ENCODE measurements around the gene AP3S2.

Gene AP3S2

DNA sequence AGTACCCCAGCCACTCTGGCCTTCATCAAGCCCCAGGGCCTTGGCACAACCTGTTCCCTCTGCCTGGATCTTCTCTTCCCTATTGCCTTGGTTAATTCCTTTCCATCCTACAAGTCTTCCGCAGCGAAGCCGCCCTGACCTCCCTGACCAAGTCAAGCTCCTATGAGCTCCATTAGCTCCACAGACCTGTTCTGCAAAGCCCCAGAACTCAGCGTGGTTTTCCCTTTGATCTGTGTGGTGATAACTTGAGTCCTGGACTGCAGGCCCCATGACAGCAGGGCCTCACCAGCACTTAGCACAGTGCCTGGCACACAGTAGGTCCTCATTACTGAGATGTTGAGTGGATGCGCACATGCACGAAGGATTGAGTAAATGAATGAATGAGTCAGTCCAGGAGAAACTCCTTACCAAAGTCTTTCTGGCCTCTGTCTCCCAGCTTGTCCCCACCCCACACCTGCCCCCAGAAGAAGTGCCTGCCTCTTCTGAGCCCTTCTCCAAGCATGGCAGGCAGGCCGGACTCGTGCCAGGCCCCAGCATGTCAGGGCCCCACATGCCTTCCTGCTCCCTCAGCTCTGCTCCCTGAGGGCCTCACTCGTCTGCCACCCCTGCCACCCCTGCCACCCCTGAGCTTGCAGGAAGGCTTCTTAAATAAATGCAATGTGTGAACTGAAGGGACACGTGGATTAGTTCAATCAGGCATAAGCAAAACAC lies 85.5 kb downstream of the AP3S2 start:
- no peaks in the 10 kb centered on the region for H3K9me3 ChIP-seq (ENCODE audit: insufficient read depth, low read length, severe bottlenecking)
- H3K79me2 ChIP-seq (ENCODE audit: insufficient read depth, low read length) = no peaks in the 10 kb centered on the region
- no peak overlapping the region for H3K27ac ChIP-seq (ENCODE audit: low read length)
- H3K36me3 ChIP-seq (ENCODE audit: insufficient read depth, low read length) = no peaks in the 10 kb centered on the region
- no peak for TF ChIP-seq CTCF (IDR thresholded peaks at IDR 0.05; ENCODE audit: borderline replicate concordance, extremely low read depth, low read length, poor library complexity, severe bottlenecking)
- no peaks in the 10 kb centered on the region for H3K4me1 ChIP-seq (ENCODE audit: insufficient read depth, low read length)
- H3K4me2 ChIP-seq (ENCODE audit: insufficient read depth, low read length) = no peak overlapping the region
- H4K20me1 ChIP-seq (ENCODE audit: insufficient read depth, low read length) = no peaks in the 10 kb centered on the region
- no peak overlapping the region for H2AFZ ChIP-seq (ENCODE audit: low read depth, low read length)
- no peak for DNase-seq
- no peaks in the 10 kb centered on the region for H3K27me3 ChIP-seq (ENCODE audit: insufficient read depth, low read length, poor library complexity)
- no peak for ATAC-seq (ENCODE audit: insufficient read depth, low read depth)
- no peak overlapping the region for H3K4me3 ChIP-seq (ENCODE audit: low read depth in 1 of 2, low read length in 2 of 2)
- no peak overlapping the region for H3K9ac ChIP-seq (ENCODE audit: low read depth, low read length)

- no peaks in the 10 kb centered on the region for H4K20me1 ChIP-seq (ENCODE audit: insufficient read depth, low read length)
- no peak overlapping the region for H3K9ac ChIP-seq (ENCODE audit: low read depth, low read length)
- H3K79me2 ChIP-seq (ENCODE audit: insufficient read depth, low read length) = no peaks in the 10 kb centered on the region
- no peak overlapping the region for H3K27ac ChIP-seq (ENCODE audit: low read length)
- no peak overlapping the region for H2AFZ ChIP-seq (ENCODE audit: low read depth, low read length)
- no peak overlapping the region for H3K4me2 ChIP-seq (ENCODE audit: insufficient read depth, low read length)
- H3K9me3 ChIP-seq (ENCODE audit: insufficient read depth, low read length, severe bottlenecking) = no peaks in the 10 kb centered on the region
- H3K4me3 ChIP-seq (ENCODE audit: low read depth in 1 of 2, low read length in 2 of 2) = no peak overlapping the region
- DNase-seq (no peak), ATAC-seq (ENCODE audit: insufficient read depth, low read depth) (no peak)
- no peak for TF ChIP-seq EZH2 (IDR thresholded peaks at IDR 0.05; ENCODE audit: borderline replicate concordance, low read depth, low read length, severe bottlenecking)
- TF ChIP-seq CTCF (IDR thresholded peaks at IDR 0.05; ENCODE audit: borderline replicate concordance, extremely low read depth, low read length, poor library complexity, severe bottlenecking) = no peak
- H3K36me3 ChIP-seq (ENCODE audit: insufficient read depth, low read length) = no peaks in the 10 kb centered on the region
- H3K27me3 ChIP-seq (ENCODE audit: insufficient read depth, low read length, poor library complexity) = no peaks in the 10 kb centered on the region
- H3K4me1 ChIP-seq (ENCODE audit: insufficient read depth, low read length) = no peaks in the 10 kb centered on the region
These were observed 86.1 kb downstream of the AP3S2 start for GRCh38 chr15:89807689-89808088.

- no peak overlapping the region for H3K27ac ChIP-seq (ENCODE audit: low read length)
- H3K79me2 ChIP-seq (ENCODE audit: insufficient read depth, low read length) = no peaks in the 10 kb centered on the region
- TF ChIP-seq EZH2 (IDR thresholded peaks at IDR 0.05; ENCODE audit: borderline replicate concordance, low read depth, low read length, severe bottlenecking) (no peak), CTCF (IDR thresholded peaks at IDR 0.05; ENCODE audit: borderline replicate concordance, extremely low read depth, low read length, poor library complexity, severe bottlenecking) (no peak)
These were observed 86.9 kb downstream of the AP3S2 start for GRCh38 chr15:89806559-89807550.

More at GRCh38 chr15:89806559-89807550, 86.9 kb downstream of the AP3S2 start:
- H3K4me1 ChIP-seq (ENCODE audit: insufficient read depth, low read length) = no peaks in the 10 kb centered on the region
- H3K36me3 ChIP-seq (ENCODE audit: insufficient read depth, low read length) = no peaks in the 10 kb centered on the region
- no peak overlapping the region for H3K4me3 ChIP-seq (ENCODE audit: low read depth in 1 of 2, low read length in 2 of 2)
- H4K20me1 ChIP-seq (ENCODE audit: insufficient read depth, low read length) = no peaks in the 10 kb centered on the region
- H3K9me3 ChIP-seq (ENCODE audit: insufficient read depth, low read length, severe bottlenecking) = no peaks in the 10 kb centered on the region
- no peaks in the 10 kb centered on the region for H3K27me3 ChIP-seq (ENCODE audit: insufficient read depth, low read length, poor library complexity)
- no peak overlapping the region for H3K4me2 ChIP-seq (ENCODE audit: insufficient read depth, low read length)
- DNase-seq (no peak), ATAC-seq (ENCODE audit: insufficient read depth, low read depth) (no peak)
- H3K9ac ChIP-seq (ENCODE audit: low read depth, low read length) = no peak overlapping the region
- no peak overlapping the region for H2AFZ ChIP-seq (ENCODE audit: low read depth, low read length)
